BLaER1 treated with 17β-estradiol and CSF1 and Interleukin-3, amounts not matched to agents 10 nM and 100 nM (cell line): ENCODE data around the gene GRM4.

ENCODE experiments used
- H3K27ac ChIP-seq, 11 experiments: shearing (Covaris generic); formaldehyde crosslinking; 2 replicates each; pipeline ENCODE4 v1.8.1; 2022
- H3K27me3 ChIP-seq, 11 experiments: shearing (Covaris generic); formaldehyde crosslinking; 2 replicates each; pipeline ENCODE4 v1.8.1; 2022
- H3K36me3 ChIP-seq, 11 experiments: shearing (Covaris generic); formaldehyde crosslinking; 2 replicates each; pipeline ENCODE4 v1.8.1; 2022
- H3K4me1 ChIP-seq, 10 experiments: shearing (Covaris generic); formaldehyde crosslinking; 2 replicates each; pipeline ENCODE4 v1.8.1; 2022
- H3K4me2 ChIP-seq, 11 experiments: shearing (Covaris generic); formaldehyde crosslinking; 2 replicates each; pipeline ENCODE4 v1.8.1; 2022
- H3K4me3 ChIP-seq, 10 experiments: shearing (Covaris generic); formaldehyde crosslinking; 2 replicates each; pipeline ENCODE4 v1.8.1; 2022
- H3K9ac ChIP-seq, 11 experiments: shearing (Covaris generic); formaldehyde crosslinking; 2 replicates each; pipeline ENCODE4 v1.8.1; 2022
- H3K9me3 ChIP-seq, 11 experiments: shearing (Covaris generic); formaldehyde crosslinking; replicated peaks in 1 of 11; 2 replicates each; pipeline ENCODE4 v1.8.1; 2022
- H4K20me1 ChIP-seq, 11 experiments: shearing (Covaris generic); formaldehyde crosslinking; 2 replicates each; pipeline ENCODE4 v1.8.1; 2022
- Cebpa-rat ChIP-seq, 11 experiments: shearing (Covaris generic); IDR thresholded peaks; 2 replicates each; pipeline ENCODE4 v1.8.1; 2022

GRM4 gene

GRCh38 chr6:34178357-34179105 lies 32.6 kb upstream of the GRM4 start:
- Histone ChIP-seq H3K4me3 (no peak overlapping the region), H3K9ac (no peak overlapping the region), H3K9me3 (peaks cover 4 to 26% (median 23%) of the 10 kb centered on the region in 11 experiments; a peak in 20 of 22 replicates), H3K4me2 (no peak overlapping the region), H4K20me1 (no peaks in the 10 kb centered on the region), H3K36me3 (no peaks in the 10 kb centered on the region), H3K27me3 (no peaks in the 10 kb centered on the region), H3K27ac (no peak overlapping the region), H3K4me1 (peaks cover 12 to 21% (median 17%) of the 10 kb centered on the region in 10 experiments)
- no peak for TF ChIP-seq Cebpa-rat (IDR thresholded peaks at IDR 0.05)

GRCh38 chr6:34177181-34177591 lies 31.3 kb upstream of the GRM4 start:
- Histone ChIP-seq H3K36me3 (no peaks in the 10 kb centered on the region), H3K27me3 (no peaks in the 10 kb centered on the region), H3K4me1 (peaks cover 0 to 9% (median 4%) of the 10 kb centered on the region in 10 experiments; a peak in 12 of 20 replicates), H4K20me1 (no peaks in the 10 kb centered on the region), H3K4me3 (no peak overlapping the region), H3K4me2 (no peak overlapping the region), H3K9me3 (peaks cover 0 to 13% (median 11%) of the 10 kb centered on the region in 11 experiments; a peak in 12 of 22 replicates), H3K27ac (no peak overlapping the region), H3K9ac (no peak overlapping the region)
- no peak for TF ChIP-seq Cebpa-rat (IDR thresholded peaks at IDR 0.05)

GRCh38 chr6:34176261-34177031 lies 30.6 kb upstream of the GRM4 start:
- Histone ChIP-seq H3K27ac (no peak overlapping the region), H4K20me1 (no peaks in the 10 kb centered on the region), H3K4me2 (no peak overlapping the region), H3K9ac (no peak overlapping the region), H3K9me3 (peaks cover 0 to 13% (median 11%) of the 10 kb centered on the region in 11 experiments; a peak in 12 of 22 replicates), H3K4me3 (no peak overlapping the region), H3K4me1 (peaks cover 0 to 1% (median 0%) of the 10 kb centered on the region in 10 experiments; a peak in 1 of 20 replicates), H3K36me3 (no peaks in the 10 kb centered on the region), H3K27me3 (no peaks in the 10 kb centered on the region)
- TF ChIP-seq Cebpa-rat (IDR thresholded peaks at IDR 0.05), result no peak

GRCh38 chr6:34174846-34175399 lies 29.0 kb upstream of the GRM4 start:
- Histone ChIP-seq H3K27ac (no peak overlapping the region), H3K4me1 (no peaks in the 10 kb centered on the region), H3K4me2 (no peak overlapping the region), H4K20me1 (no peaks in the 10 kb centered on the region), H3K9me3 (peaks cover 0 to 13% (median 11%) of the 10 kb centered on the region in 11 experiments; a peak in 12 of 22 replicates), H3K4me3 (no peak overlapping the region), H3K27me3 (no peaks in the 10 kb centered on the region), H3K9ac (no peak overlapping the region), H3K36me3 (no peaks in the 10 kb centered on the region)
- no peak for TF ChIP-seq Cebpa-rat (IDR thresholded peaks at IDR 0.05)

- Histone ChIP-seq H3K4me3 (no peak overlapping the region), H3K4me2 (no peak overlapping the region), H3K9ac (no peak overlapping the region), H4K20me1 (no peaks in the 10 kb centered on the region), H3K4me1 (no peaks in the 10 kb centered on the region), H3K27me3 (no peaks in the 10 kb centered on the region), H3K9me3 (peaks cover 0 to under 1% (median 0%) of the 10 kb centered on the region in 11 experiments; a peak in 1 of 22 replicates), H3K36me3 (no peaks in the 10 kb centered on the region), H3K27ac (no peak overlapping the region)
- no peak for TF ChIP-seq Cebpa-rat (IDR thresholded peaks at IDR 0.05)
These were observed 27.3 kb upstream of the GRM4 start for GRCh38 chr6:34172961-34173775.

GRCh38 chr6:34170346-34170745 lies 24.5 kb upstream of the GRM4 start:
- Histone ChIP-seq H3K4me1 (no peaks in the 10 kb centered on the region), H3K4me2 (no peak overlapping the region), H3K27me3 (no peaks in the 10 kb centered on the region), H3K4me3 (no peak overlapping the region), H4K20me1 (no peaks in the 10 kb centered on the region), H3K9me3 (no peaks in the 10 kb centered on the region), H3K36me3 (no peaks in the 10 kb centered on the region), H3K27ac (no peak overlapping the region), H3K9ac (no peak overlapping the region)
- TF ChIP-seq Cebpa-rat (IDR thresholded peaks at IDR 0.05), result no peak

- H3K27ac ChIP-seq, result no peak overlapping the region
- no peaks in the 10 kb centered on the region; a peak in 1 of 20 replicates for H3K4me1 ChIP-seq
- H3K36me3 ChIP-seq, result no peaks in the 10 kb centered on the region
- no peak overlapping the region for H3K4me3 ChIP-seq
- no peak overlapping the region for H3K9ac ChIP-seq
- H3K27me3 ChIP-seq, result no peaks in the 10 kb centered on the region
- no peaks in the 10 kb centered on the region for H3K9me3 ChIP-seq
- TF ChIP-seq Cebpa-rat (IDR thresholded peaks at IDR 0.05), result no peak
- H4K20me1 ChIP-seq, result no peaks in the 10 kb centered on the region
- no peak overlapping the region for H3K4me2 ChIP-seq
These were observed 24.0 kb upstream of the GRM4 start for GRCh38 chr6:34169897-34170296.

- peaks cover 0 to 17% (median 0%) of the 10 kb centered on the region in 10 experiments; a peak in 1 of 20 replicates for H3K4me1 ChIP-seq
- H3K27ac ChIP-seq, result no peak overlapping the region
- H3K9ac ChIP-seq, result no peak overlapping the region
- H3K9me3 ChIP-seq, result peaks cover 16 to 19% (median 16%) of the 10 kb centered on the region in 11 experiments
- H3K36me3 ChIP-seq, result no peaks in the 10 kb centered on the region
- H3K27me3 ChIP-seq, result no peaks in the 10 kb centered on the region
- no peaks in the 10 kb centered on the region for H4K20me1 ChIP-seq
- TF ChIP-seq Cebpa-rat (IDR thresholded peaks at IDR 0.05), result no peak
- H3K4me3 ChIP-seq, result no peak overlapping the region
- peak overlapping the region in 1 of 11 experiments; percentile 16; a peak in 1 of 22 replicates for H3K4me2 ChIP-seq
These were observed 16.1 kb upstream of the GRM4 start for GRCh38 chr6:34161857-34162515.
